Sigmoid colon (tissue), 7 donors: ENCODE measurements around the gene CAMSAP2. TPM values are rescaled to one million over a fixed set of nuclear protein-coding genes. Genes with fewer than 3 reads are reported as not detected.

Experiments used
- DNase-seq: peaks from one replicate; pipeline ENCODE4 v3.0.0-alpha.2; 2019
- H3K27ac ChIP-seq, 4 donors: fragments of 200-600 bp; sonication (generic); one replicate each; pipeline ENCODE4 v1.5.1; 2016 to 2019; ENCODE audit warnings: mild to moderate bottlenecking in 1 of 4
- H3K27me3 ChIP-seq, 3 donors: fragments of 200-600 bp; sonication (generic); one replicate each; pipeline ENCODE4 v1.5.1; 2019; ENCODE audit warnings: mild to moderate bottlenecking in 1 of 3
- H3K36me3 ChIP-seq, 4 donors: fragments of 200-600 bp; sonication (generic); one replicate each; pipeline ENCODE4 v1.5.1; 2016 to 2019
- H3K4me1 ChIP-seq, 4 donors: fragments of 200-600 bp; sonication (generic); one replicate each; pipeline ENCODE4 v1.5.1; 2017 to 2019
- H3K4me3 ChIP-seq, 4 donors: fragments of 200-600 bp; sonication (generic); one replicate each; pipeline ENCODE4 v1.5.1; 2017 to 2019; ENCODE audit warnings: mild to moderate bottlenecking in 2 of 4, moderate library complexity in 1 of 4
- H3K9me3 ChIP-seq, 4 donors: fragments of 200-600 bp in 3 of 4; sonication (generic) in 3 of 4; one replicate each; pipeline versions ENCODE4 v1.5.1 to v1.6.1; 2013 to 2019
- EP300 ChIP-seq, 4 donors: sonication (generic); formaldehyde crosslinking; IDR thresholded peaks; one replicate each; pipeline ENCODE4 v1.6.1; 2017; ENCODE audit warnings: antibody characterized with exemption in 4 of 4
- POLR2A ChIP-seq, 2 donors: fragments of 450-650 bp; IDR thresholded peaks; one replicate each; pipeline ENCODE4 v1.6.1; 2016; ENCODE audit warnings: antibody characterized with exemption in 2 of 2, mild to moderate bottlenecking in 2 of 2, moderate library complexity in 2 of 2
- POLR2AphosphoS5 ChIP-seq, 4 donors: sonication (generic); formaldehyde crosslinking; IDR thresholded peaks; one replicate each; pipeline ENCODE4 v1.6.1; 2017; ENCODE audit warnings: antibody characterized with exemption in 4 of 4
- WGBS, 2 donors: extraction: QIAGEN DNeasy Blood & Tissue Kit; methylation state at CpG; one replicate each; pipeline ENCODE4 v1.1.7; 2013; 5-methylcytosine and 5-hydroxymethylcytosine counted together
- intact Hi-C: fragments of 100-400 bp; cut with DNase I; formaldehyde crosslinking; loops from one replicate; pipeline ENCODE4 v1.15.1; 2023
- polyA plus RNA-seq, 3 donors: library from polyadenylated mRNA; stranded (reverse); fragments of 200-250 nt; gene quantifications; one replicate each; pipeline ENCODE4 v1.2.3, GENCODE V29; 2013
- total RNA-seq, 4 donors: library from RNA; depleted of rRNA; stranded (reverse); fragments of >200 nt; gene quantifications; one replicate each; pipeline ENCODE4 v1.1.0, GENCODE V29; 2016
- TF ChIP-seq, protein P1 (sequence below), 4 experiments: fragments of 450-650 bp in 3 of 4; fragments of 200-600 bp in 1 of 4; IDR thresholded peaks; one replicate each; pipeline ENCODE4 v1.5.1; 2016 to 2019; ENCODE audit warnings: antibody characterized with exemption in 4 of 4, mild to moderate bottlenecking in 3 of 4, moderate library complexity in 2 of 4
- donor health status: healthy with polysubstance abuse.
- donor health status: Bipolar disorder and iron deficiency.
- donor health status: healthy.

The CAMSAP2 gene
- total and polyA plus RNA-seq, 7 donors: 1.2 to 40.7 (median 31.8) TPM

DNA sequence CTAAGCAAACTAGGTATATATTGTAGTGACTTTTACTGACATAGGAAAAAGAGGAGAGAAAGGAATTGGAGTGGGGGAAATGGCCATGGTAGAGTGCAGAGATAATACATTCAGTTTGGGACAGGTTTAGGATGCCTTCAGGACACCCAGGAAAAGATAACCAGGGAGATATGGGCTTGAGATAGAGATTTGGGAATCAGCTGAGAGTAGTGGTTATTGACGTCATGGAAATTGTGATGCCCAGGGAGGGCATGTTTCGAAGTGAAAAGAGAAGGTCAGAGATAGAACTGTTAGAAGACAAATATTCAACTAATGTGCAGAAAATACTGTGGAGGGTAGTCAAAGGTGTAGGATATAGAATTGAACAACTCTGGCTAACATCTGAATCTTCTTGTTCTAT is 40.6 kb downstream of the CAMSAP2 start:
- Histone ChIP-seq H3K9me3 (no peaks in the 10 kb centered on the region), H3K27me3 (no peaks in the 10 kb centered on the region), H3K36me3 (no peaks in the 10 kb centered on the region), H3K4me1 (peaks cover 0 to 41% (median 32%) of the 10 kb centered on the region in 4 donors), H3K27ac (no peak overlapping the region), H3K4me3 (no peak overlapping the region)
- DNase-seq: no peak
- TF ChIP-seq, protein P1, sequence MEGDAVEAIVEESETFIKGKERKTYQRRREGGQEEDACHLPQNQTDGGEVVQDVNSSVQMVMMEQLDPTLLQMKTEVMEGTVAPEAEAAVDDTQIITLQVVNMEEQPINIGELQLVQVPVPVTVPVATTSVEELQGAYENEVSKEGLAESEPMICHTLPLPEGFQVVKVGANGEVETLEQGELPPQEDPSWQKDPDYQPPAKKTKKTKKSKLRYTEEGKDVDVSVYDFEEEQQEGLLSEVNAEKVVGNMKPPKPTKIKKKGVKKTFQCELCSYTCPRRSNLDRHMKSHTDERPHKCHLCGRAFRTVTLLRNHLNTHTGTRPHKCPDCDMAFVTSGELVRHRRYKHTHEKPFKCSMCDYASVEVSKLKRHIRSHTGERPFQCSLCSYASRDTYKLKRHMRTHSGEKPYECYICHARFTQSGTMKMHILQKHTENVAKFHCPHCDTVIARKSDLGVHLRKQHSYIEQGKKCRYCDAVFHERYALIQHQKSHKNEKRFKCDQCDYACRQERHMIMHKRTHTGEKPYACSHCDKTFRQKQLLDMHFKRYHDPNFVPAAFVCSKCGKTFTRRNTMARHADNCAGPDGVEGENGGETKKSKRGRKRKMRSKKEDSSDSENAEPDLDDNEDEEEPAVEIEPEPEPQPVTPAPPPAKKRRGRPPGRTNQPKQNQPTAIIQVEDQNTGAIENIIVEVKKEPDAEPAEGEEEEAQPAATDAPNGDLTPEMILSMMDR (IDR thresholded peaks at IDR 0.05): no peak
- no peak for TF ChIP-seq POLR2A (IDR thresholded peaks at IDR 0.05)
- no peak for TF ChIP-seq EP300 (IDR thresholded peaks at IDR 0.05)
- TF ChIP-seq POLR2AphosphoS5 (IDR thresholded peaks at IDR 0.05): no peak
- intact Hi-C loops: loop anchor here (5.0 kb wide), 1 partner anchor 37 kb away; no protein-coding TSS in a partner anchor
- 91 to 92% methylated on average over 2 of the region's 2 CpGs for WGBS, 2 donors

DNA sequence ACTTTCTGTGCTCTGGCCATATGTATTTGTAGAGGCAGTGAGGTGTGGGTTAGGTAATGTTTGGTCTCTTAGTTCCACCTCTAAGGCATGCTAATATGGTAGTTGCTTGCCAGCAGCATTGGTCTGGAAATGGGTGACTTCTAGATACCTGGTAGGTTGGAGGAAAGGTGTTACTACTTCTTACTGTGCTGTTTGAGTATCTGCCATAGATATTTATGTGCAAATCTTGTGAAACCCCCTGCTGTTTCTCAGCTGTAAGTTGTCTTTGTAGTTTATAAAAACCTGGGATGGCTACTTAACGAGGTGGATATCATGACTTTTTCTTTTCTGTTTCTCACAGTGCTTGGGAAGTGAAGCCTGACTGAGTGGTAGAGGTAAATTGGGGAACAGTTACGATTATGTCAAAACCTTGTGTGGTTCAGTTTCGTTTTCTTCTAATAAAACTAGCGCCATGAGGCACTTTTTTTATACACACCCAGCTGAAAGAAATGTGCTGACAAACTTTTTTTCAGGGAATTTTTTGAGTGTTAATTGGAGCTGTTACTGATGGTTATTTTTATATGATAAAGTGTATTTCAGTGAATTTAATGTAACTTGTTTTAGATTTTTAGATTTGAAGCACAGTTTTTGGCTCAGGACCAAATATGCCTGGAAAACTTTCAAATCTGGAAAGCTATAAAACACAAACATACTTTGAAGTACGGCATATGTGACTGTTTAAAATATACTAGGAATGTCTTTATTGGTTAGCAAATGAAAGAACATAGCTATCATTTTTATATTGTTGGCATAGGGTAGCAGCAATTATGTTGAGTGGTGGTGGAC is 42.1 kb downstream of the CAMSAP2 start:
- 11 to 34% methylated on average over 5 of the region's 5 CpGs for WGBS, 2 donors
- peak overlapping the region; percentile 34 to 69 (median 62) for H3K27ac ChIP-seq
- peak overlapping the region in 2 of 4 donors; percentile 23 to 24 for H3K4me3 ChIP-seq
- H3K27me3 ChIP-seq: no peaks in the 10 kb centered on the region
- peaks cover 0 to 27% (median 23%) of the 10 kb centered on the region in 4 donors for H3K4me1 ChIP-seq
- DNase-seq: no peak
- TF ChIP-seq EP300 (IDR thresholded peaks at IDR 0.05) (no peak), POLR2AphosphoS5 (IDR thresholded peaks at IDR 0.05) (peak in 1 of 4 donors; percentile 23), POLR2A (IDR thresholded peaks at IDR 0.05) (no peak)
- TF ChIP-seq, protein P1 (IDR thresholded peaks at IDR 0.05): no peak
- no peaks in the 10 kb centered on the region for H3K36me3 ChIP-seq
- intact Hi-C loops: no loop called here
- no peaks in the 10 kb centered on the region for H3K9me3 ChIP-seq

DNA sequence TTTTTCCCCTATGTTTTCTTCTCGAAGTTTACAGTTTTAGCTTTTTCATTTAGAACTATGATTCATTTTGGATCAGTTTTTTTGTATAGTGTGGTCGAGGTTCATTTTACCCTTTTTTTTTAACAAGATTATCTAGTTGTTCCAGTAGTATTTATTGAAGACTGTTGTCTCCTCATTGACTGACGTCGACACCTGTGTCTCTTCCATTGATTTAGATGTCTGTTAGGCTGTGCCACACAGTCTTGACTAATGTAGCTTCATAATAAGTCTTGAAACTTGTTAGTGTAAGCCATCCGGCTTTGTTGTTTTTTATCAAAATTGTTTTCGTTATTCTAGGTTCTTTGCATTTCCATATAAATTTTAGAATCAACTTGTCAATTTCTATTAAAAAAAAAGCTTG is 45.2 kb downstream of the CAMSAP2 start:
- H3K9me3 ChIP-seq: no peaks in the 10 kb centered on the region
- TF ChIP-seq, protein P1 (IDR thresholded peaks at IDR 0.05): no peak
- TF ChIP-seq POLR2A (IDR thresholded peaks at IDR 0.05) (no peak), EP300 (IDR thresholded peaks at IDR 0.05) (no peak), POLR2AphosphoS5 (IDR thresholded peaks at IDR 0.05) (no peak)
- 90 to 93% methylated on average over 6 of the region's 6 CpGs for WGBS, 2 donors
- DNase-seq: no peak
- H3K36me3 ChIP-seq: peaks cover 0 to 6% (median 0%) of the 10 kb centered on the region in 4 donors
- no peak overlapping the region for H3K27ac ChIP-seq
- H3K27me3 ChIP-seq: no peaks in the 10 kb centered on the region
- H3K4me3 ChIP-seq: no peak overlapping the region
- intact Hi-C loops: no loop called here
- peaks cover 0 to 25% (median 13%) of the 10 kb centered on the region in 4 donors for H3K4me1 ChIP-seq

DNA sequence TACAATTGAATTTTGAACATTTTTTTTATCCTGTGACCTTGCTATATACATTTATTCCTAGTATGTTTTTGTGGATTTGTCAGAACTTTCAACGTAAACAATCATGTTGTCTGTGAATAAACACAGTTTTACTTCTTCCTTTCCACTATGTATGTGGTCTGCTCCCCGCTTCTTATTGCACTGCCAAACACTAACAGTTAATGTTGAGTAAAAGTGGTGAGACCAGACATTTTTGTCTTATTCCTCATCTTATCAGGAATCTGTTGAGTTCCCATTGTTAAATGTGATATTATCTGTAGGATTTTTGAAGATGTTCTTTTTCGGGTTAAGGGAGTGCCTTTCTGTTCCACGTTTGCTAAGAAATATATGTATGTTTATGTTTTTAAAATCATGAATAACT is 45.9 kb downstream of the CAMSAP2 start:
- peaks cover 0 to 6% (median 0%) of the 10 kb centered on the region in 4 donors for H3K36me3 ChIP-seq
- intact Hi-C loops: no loop called here
- TF ChIP-seq POLR2AphosphoS5 (IDR thresholded peaks at IDR 0.05) (no peak), EP300 (IDR thresholded peaks at IDR 0.05) (no peak), POLR2A (IDR thresholded peaks at IDR 0.05) (no peak)
- TF ChIP-seq, protein P1 (IDR thresholded peaks at IDR 0.05): no peak
- no peak overlapping the region for H3K4me3 ChIP-seq
- H3K27me3 ChIP-seq: no peaks in the 10 kb centered on the region
- H3K27ac ChIP-seq: no peak overlapping the region
- no peak for DNase-seq
- peaks cover 0 to 25% (median 13%) of the 10 kb centered on the region in 4 donors for H3K4me1 ChIP-seq
- 87 to 90% methylated on average over 4 of the region's 4 CpGs for WGBS, 2 donors
- no peaks in the 10 kb centered on the region for H3K9me3 ChIP-seq
